ENCODE results near the gene PLEK.

The PLEK gene

GRCh38 chr2:68368654-68369336 is 3.7 kb downstream of the PLEK start:
- H3K4me3 ChIP-seq (ENCODE audit: low read depth, low read length): no peak overlapping the region
- peak; percentile 28 for DNase-seq (ENCODE audit: low read depth, low spot score)
- TF ChIP-seq CTCF (IDR thresholded peaks at IDR 0.05; ENCODE audit: insufficient read depth, low read length, missing control alignments): no peak
- ChIA-PET POLR2A (no interaction called here), CTCF (interaction anchor here (2.0 kb wide), 1 partner anchor 73 kb away, joined by 7 read pairs; no protein-coding TSS in a partner anchor)

- no peak overlapping the region for H3K4me3 ChIP-seq (ENCODE audit: low read depth, low read length)
- POLR2A ChIA-PET: no interaction called here
- no peak for DNase-seq (ENCODE audit: low read depth, low spot score)
- TF ChIP-seq CTCF (IDR thresholded peaks at IDR 0.05; ENCODE audit: insufficient read depth, low read length, missing control alignments): no peak
- CTCF ChIA-PET: interaction anchor here (2.0 kb wide), 1 partner anchor 73 kb away, joined by 7 read pairs; no protein-coding TSS in a partner anchor
These were observed 4.3 kb downstream of the PLEK start for GRCh38 chr2:68369337-68369734.

- ChIA-PET POLR2A (no interaction called here), CTCF (interaction anchor here (0.9 to 1.1 kb wide), 2 partner anchors 10 to 11 kb away, joined by 3 to 4 read pairs; no protein-coding TSS in a partner anchor)
- H3K4me3 ChIP-seq (ENCODE audit: low read depth, low read length): no peak overlapping the region
- DNase-seq (ENCODE audit: low read depth, low spot score): no peak
- no peak for TF ChIP-seq CTCF (IDR thresholded peaks at IDR 0.05; ENCODE audit: insufficient read depth, low read length, missing control alignments)
These were observed 6.1 kb downstream of the PLEK start for GRCh38 chr2:68371138-68371537.

GRCh38 chr2:68371581-68371980 is 6.5 kb downstream of the PLEK start:
- no peak for TF ChIP-seq CTCF (IDR thresholded peaks at IDR 0.05; ENCODE audit: insufficient read depth, low read length, missing control alignments)
- H3K4me3 ChIP-seq (ENCODE audit: low read depth, low read length): no peak overlapping the region
- no peak for DNase-seq (ENCODE audit: low read depth, low spot score)
- ChIA-PET CTCF (interaction anchor here (0.9 to 1.1 kb wide), 2 partner anchors 10 to 12 kb away, joined by 3 to 4 read pairs; no protein-coding TSS in a partner anchor), POLR2A (no interaction called here)

GRCh38 chr2:68372485-68372884 is 7.4 kb downstream of the PLEK start:
- no peak for TF ChIP-seq CTCF (IDR thresholded peaks at IDR 0.05; ENCODE audit: insufficient read depth, low read length, missing control alignments)
- ChIA-PET POLR2A (no interaction called here), CTCF (interaction anchor here (0.6 kb wide), 1 partner anchor 17 kb away, joined by 3 read pairs; no protein-coding TSS in a partner anchor)
- no peak for DNase-seq (ENCODE audit: low read depth, low spot score)
- no peak overlapping the region for H3K4me3 ChIP-seq (ENCODE audit: low read depth, low read length)

GRCh38 chr2:68374184-68374583 is 9.1 kb downstream of the PLEK start:
- no peak for TF ChIP-seq CTCF (IDR thresholded peaks at IDR 0.05; ENCODE audit: insufficient read depth, low read length, missing control alignments)
- ChIA-PET POLR2A (no interaction called here), CTCF (no interaction called here)
- no peak overlapping the region for H3K4me3 ChIP-seq (ENCODE audit: low read depth, low read length)
- no peak for DNase-seq (ENCODE audit: low read depth, low spot score)
